GM19328 (cell line): ENCODE results near the gene ZFP36.

Source experiments
- ATAC-seq: cut with Tn5 transposase; IDR thresholded peaks from one replicate; pipeline ENCODE4 v1.9.1; 2021; ENCODE audit warnings: mild to moderate bottlenecking, moderate library complexity; ENCODE audit not compliant: unreplicated experiment

The ZFP36 gene

GRCh38 chr19:39417463-39418181 is 11.0 kb downstream of the ZFP36 start:
- ATAC-seq, result no peak

- ATAC-seq, result no peak
Measured at GRCh38 chr19:39419003-39419402, 12.4 kb downstream of the ZFP36 start.

- ATAC-seq, result no peak
Measured at GRCh38 chr19:39420769-39421168, 14.1 kb downstream of the ZFP36 start.

GRCh38 chr19:39422020-39422419 is 15.4 kb downstream of the ZFP36 start:
- no peak for ATAC-seq

GRCh38 chr19:39423258-39424086 is 16.8 kb downstream of the ZFP36 start:
- ATAC-seq, result no peak

GRCh38 chr19:39424934-39425333 is 18.3 kb downstream of the ZFP36 start:
- ATAC-seq, result no peak

GRCh38 chr19:39425744-39426143 is 19.1 kb downstream of the ZFP36 start:
- ATAC-seq, result no peak

- ATAC-seq, result no peak
Measured at GRCh38 chr19:39426170-39426569, 19.5 kb downstream of the ZFP36 start.

GRCh38 chr19:39427707-39428106 is 21.1 kb downstream of the ZFP36 start:
- ATAC-seq, result no peak

- ATAC-seq, result no peak
Measured at GRCh38 chr19:39428283-39429112, 21.9 kb downstream of the ZFP36 start.

GRCh38 chr19:39430675-39431593 is 24.3 kb downstream of the ZFP36 start:
- ATAC-seq, result no peak

- no peak for ATAC-seq
Measured at GRCh38 chr19:39432677-39433025, 26.0 kb downstream of the ZFP36 start.

- ATAC-seq, result no peak
Measured at GRCh38 chr19:39433480-39434079, 26.9 kb downstream of the ZFP36 start.

- no peak for ATAC-seq
Measured at GRCh38 chr19:39434123-39435076, 27.8 kb downstream of the ZFP36 start.

- ATAC-seq, result peak; percentile 59
Measured at GRCh38 chr19:39435499-39436349, 29.1 kb downstream of the ZFP36 start, which contains the start of gene RPS16. TSS of gene RPS16 (minus strand) at chr19:39435949. CDS start at chr19:39435895, 54 bp downstream.

- no peak for ATAC-seq
Measured at GRCh38 chr19:39436350-39436716, 29.7 kb downstream of the ZFP36 start.

- ATAC-seq, result no peak
Measured at GRCh38 chr19:39438270-39438934, 31.8 kb downstream of the ZFP36 start.
